Measurements from ENCODE around the gene MYO1E.

MYO1E gene

DNA sequence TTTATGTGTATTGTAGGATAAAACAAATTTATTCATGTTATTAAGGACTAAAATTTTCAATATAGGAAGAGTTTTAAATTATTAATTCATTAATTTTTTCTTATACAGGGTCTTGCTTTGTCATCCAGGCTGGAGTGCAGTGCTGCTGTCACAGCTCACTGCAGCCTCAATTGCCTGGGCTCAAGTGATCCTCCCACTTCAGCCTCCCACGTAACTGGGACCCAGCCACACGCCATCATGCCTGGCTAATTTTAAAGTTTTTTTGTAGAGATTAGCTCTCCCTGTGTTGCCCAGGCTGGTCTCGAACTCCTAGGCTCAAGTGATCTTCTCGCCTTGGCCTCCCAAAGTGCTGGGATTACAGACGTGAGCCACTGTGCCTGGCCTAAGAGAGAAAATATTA is 253.0 kb downstream of the MYO1E start:
- no peak for DNase-seq

DNA sequence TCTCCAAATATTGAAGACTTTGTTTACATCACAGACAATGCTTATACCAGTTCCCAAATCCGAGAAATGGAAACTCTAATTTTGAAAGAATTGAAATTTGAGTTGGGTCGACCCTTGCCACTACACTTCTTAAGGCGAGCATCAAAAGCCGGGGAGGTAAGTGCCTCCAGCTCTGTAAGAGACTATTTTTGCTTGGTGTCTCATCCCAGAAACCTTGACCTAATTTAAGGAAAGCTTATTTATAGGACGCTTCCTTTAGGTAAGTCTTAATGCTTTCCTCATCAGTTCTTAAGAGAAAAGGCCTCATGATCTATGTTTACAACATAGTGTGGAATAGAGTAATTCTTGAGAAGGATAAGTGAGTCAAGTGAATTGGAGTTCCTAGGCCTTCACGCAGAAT is 255.9 kb downstream of the MYO1E start:
- DNase-seq = no peak

DNA sequence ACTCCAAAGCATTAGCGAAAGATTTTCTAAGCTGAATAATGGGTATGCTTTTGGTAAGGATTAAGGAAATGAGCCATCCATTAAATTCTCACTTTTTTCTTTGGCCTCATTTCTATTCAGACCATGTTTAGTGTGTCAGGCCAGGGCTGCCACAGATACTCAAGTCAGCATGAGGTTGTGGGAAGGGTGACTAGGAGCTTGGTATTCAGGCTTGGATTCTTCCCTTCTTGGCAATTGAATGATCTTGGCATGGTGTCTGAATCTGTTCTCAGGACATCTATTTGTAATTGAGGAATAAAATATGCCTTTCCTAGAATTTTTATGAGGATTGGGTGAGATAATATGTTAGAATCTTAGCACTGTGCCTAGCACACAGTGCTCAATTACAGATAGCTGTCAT is 256.5 kb downstream of the MYO1E start:
- DNase-seq = no peak

- no peak for DNase-seq
Measured at GRCh38 chr15:59115047-59115446, 257.6 kb downstream of the MYO1E start.

- no peak for DNase-seq
Measured at GRCh38 chr15:59111251-59111650, 261.4 kb downstream of the MYO1E start.

DNA sequence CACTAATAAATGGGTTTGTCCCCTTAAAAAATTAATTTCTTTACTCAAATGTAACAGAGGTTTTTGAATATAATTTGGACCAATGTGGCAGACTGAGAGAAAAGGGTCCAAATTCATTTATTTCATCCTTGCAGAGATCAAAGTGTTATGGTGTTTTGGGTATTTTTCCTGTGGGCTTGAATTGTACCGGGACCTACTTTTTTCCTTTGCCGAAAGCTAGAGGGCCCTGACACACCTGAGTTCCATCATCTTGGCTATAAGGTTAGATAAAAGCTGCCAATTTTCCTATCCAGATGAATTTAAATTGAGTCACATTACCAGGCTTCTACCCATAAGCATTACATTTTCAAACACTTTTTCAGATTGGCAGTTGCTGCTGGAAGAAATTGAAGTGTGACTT is 266.8 kb downstream of the MYO1E start:
- no peak for DNase-seq

DNA sequence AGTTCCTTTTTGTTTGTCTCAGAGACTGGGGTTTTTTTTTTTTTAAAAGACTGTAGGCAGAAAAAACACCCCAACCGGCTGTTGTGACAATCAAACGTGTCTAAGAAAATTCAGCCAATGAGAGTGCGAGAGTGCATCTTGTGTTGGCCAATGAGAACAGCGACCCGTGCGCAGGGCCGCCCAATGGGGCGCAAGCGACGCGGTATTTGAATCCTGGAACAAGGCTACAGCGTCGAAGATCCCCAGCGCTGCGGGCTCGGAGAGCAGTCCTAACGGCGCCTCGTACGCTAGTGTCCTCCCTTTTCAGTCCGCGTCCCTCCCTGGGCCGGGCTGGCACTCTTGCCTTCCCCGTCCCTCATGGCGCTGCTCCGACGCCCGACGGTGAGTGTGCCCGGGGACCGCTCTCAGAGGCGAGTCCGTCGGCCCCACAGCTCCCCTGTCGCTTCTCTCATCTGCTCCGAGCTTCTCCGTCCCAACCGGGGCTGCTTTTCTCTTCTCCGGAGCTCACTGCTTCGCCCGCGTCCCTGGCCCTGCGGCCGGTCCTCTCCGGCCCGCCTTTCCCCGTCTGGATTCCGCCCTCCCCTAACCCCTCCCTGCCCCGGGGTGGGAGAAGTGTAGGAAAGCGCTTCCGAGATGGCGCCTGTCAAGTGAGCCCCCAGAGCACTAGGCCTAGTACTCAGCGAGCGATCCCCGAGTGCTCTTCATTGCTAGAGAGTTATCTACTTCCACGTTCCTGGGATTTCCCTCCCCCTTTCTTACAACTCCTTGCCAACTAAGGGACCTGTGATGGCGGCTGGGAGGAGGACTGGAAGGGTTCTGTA is 267.5 kb downstream of the MYO1E start, which contains the start of gene CCNB2:
Gene CCNB2, plus strand, starts transcription at position 235 of the 821 bp plus-strand sequence. Its CDS starts 123 bp downstream, at position 358.
- peak; percentile 85 to 89 for DNase-seq

DNA sequence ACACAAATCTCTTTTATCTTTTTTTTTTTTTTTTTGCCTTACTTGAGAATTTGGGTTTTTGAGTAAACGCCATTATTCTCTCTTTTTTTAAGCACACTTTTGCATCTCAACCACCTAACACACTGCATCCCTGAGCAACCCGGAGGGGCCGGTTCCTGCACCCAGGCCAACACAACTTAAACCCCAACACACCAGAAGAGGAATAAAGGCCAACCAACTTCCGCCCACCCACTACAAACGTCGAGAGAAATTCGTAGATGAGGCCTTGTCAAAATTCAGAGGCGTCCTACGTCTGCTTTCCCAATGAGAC is 268.1 kb downstream of the MYO1E start:
- peak in 1 of 2 experiments; percentile 58 for DNase-seq

DNA sequence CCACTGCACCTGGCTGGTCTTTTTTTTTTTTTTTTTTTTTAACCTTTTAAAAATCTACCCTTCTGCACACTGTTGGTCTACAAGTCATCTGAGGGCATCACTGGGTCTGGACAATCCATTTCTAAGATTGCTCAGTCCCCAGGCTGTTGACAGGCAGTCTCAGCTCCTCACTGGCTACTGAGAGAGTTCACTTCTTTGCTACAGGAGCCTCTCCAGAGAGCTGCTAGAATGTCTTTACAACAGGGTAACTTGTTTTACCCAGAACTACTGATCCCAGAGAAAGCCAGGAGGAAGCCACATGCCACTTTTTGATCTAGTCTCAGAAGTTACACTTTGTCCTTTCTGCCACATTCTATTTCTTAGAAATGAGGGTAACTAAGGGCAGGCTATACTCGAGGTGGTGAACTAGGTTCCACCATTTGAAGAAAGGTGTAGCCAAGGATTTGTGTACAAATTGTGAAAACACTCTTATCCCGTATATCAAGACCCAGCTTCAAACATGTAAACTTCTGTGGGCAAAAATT is 273.4 kb downstream of the MYO1E start:
- no peak for DNase-seq

GRCh38 chr15:59096429-59096828 is 276.2 kb downstream of the MYO1E start:
- no peak for DNase-seq

DNA sequence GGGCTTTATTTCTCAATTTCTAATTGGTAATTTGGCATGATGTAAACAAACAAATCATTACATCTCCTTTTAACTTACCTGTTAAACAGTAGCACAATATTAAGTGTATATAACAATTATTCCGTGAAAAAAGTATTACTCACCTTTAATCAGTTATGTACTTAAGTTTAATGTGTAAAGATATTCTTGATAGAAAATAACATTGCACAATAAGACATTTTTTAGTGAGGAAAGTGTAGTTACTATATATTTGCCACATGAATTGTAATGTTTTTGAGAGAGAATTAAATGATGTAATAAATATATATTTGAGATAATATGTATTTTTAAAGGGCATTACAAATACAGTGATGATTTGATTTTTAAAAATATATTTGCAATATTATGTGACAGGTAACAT is 278.6 kb downstream of the MYO1E start:
- no peak for DNase-seq

DNA sequence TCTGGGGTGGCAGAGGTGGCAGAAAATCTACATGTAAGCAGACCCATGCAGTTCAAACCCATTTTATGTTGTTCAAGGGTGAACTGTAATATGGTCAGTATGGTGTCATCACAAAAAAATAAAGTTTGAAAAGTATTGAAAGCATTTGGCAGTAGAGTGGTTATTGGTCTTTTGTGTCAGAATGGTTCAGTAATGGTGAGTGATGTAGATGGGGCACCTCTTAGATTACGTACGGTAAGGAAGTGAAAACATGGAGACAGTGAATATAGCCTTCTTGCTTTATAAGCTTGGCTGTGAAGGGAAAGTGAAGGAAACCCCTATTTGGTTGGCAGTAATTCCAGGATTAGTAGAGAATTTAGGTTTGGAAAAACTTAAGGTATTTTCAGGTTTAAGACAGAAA is 284.9 kb downstream of the MYO1E start:
- DNase-seq = no peak

All from activated T-cell treated with anti-CD3 and anti-CD28 coated beads, Interleukin-2, amount 50 U/mL, for 48 hours (primary cell).